DND-41 (cell line): ENCODE data around the gene SMAD1.

Experiments used
- ATAC-seq: fragments of 200-7000 bp; cut with Tn5 transposase; 3 replicates; pipeline ENCODE4 v1.9.1; 2021; ENCODE audit warnings: low read depth; ENCODE audit not compliant: insufficient read depth
- DNase-seq: peaks from one replicate; pipeline ENCODE4 v3.0.0-alpha.2; 2020
- H2AFZ ChIP-seq: 2 replicates; pipeline ENCODE4 v1.6.0; 2012; ENCODE audit warnings: low read depth, low read length
- H3K27ac ChIP-seq: 2 replicates; pipeline ENCODE4 v1.5.1; 2012; ENCODE audit warnings: low read length, inconsistent platforms
- H3K27me3 ChIP-seq: fragments of 200-600 bp; sonication (generic); 2 replicates; pipeline ENCODE4 v1.6.0; 2012; ENCODE audit warnings: low read length, mild to moderate bottlenecking, inconsistent platforms; ENCODE audit not compliant: insufficient read depth, poor library complexity
- H3K36me3 ChIP-seq: 2 replicates; pipeline ENCODE4 v1.5.1; 2012; ENCODE audit warnings: low read length, inconsistent platforms; ENCODE audit not compliant: insufficient read depth
- H3K4me1 ChIP-seq: 2 replicates; pipeline ENCODE4 v1.5.1; 2012; ENCODE audit warnings: mild to moderate bottlenecking, low read length; ENCODE audit not compliant: insufficient read depth
- H3K4me2 ChIP-seq: 2 replicates; pipeline ENCODE4 v1.6.0; 2012; ENCODE audit warnings: mild to moderate bottlenecking, moderate library complexity, low read length, inconsistent platforms; ENCODE audit not compliant: insufficient read depth
- H3K4me3 ChIP-seq, 2 experiments: fragments of 200-600 bp in 1 of 2; shearing (Covaris generic) in 1 of 2; 2 replicates each; pipeline ENCODE4 v1.5.1; 2012 to 2016; ENCODE audit warnings: inconsistent platforms in 2 of 2, low read length in 2 of 2, mild to moderate bottlenecking in 2 of 2, low read depth in 1 of 2, moderate library complexity in 1 of 2
- H3K79me2 ChIP-seq: 2 replicates; pipeline ENCODE4 v1.6.0; 2012; ENCODE audit warnings: low read length, inconsistent platforms; ENCODE audit not compliant: insufficient read depth
- H3K9ac ChIP-seq: 2 replicates; pipeline ENCODE4 v1.6.0; 2012; ENCODE audit warnings: low read depth, mild to moderate bottlenecking, inconsistent platforms, low read length, moderate library complexity
- H3K9me3 ChIP-seq: 2 replicates; pipeline ENCODE4 v1.5.1; 2012; ENCODE audit warnings: low read length, moderate library complexity, mild to moderate bottlenecking, inconsistent platforms; ENCODE audit not compliant: insufficient read depth, severe bottlenecking
- H4K20me1 ChIP-seq: 2 replicates; pipeline ENCODE4 v1.6.0; 2012; ENCODE audit warnings: low read length; ENCODE audit not compliant: insufficient read depth
- EZH2 ChIP-seq: IDR thresholded peaks from 3 replicates; pipeline ENCODE4 v1.6.1; 2012; ENCODE audit warnings: borderline replicate concordance, low read depth, mild to moderate bottlenecking, moderate library complexity, low read length, inconsistent platforms; ENCODE audit not compliant: severe bottlenecking
- TF ChIP-seq, protein P1 (sequence below): IDR thresholded peaks from 2 replicates; pipeline ENCODE4 v1.5.1; 2012; ENCODE audit warnings: borderline replicate concordance, low read length, moderate library complexity, mild to moderate bottlenecking; ENCODE audit not compliant: poor library complexity, severe bottlenecking; ENCODE audit errors: extremely low read depth

SMAD1 gene

DNA sequence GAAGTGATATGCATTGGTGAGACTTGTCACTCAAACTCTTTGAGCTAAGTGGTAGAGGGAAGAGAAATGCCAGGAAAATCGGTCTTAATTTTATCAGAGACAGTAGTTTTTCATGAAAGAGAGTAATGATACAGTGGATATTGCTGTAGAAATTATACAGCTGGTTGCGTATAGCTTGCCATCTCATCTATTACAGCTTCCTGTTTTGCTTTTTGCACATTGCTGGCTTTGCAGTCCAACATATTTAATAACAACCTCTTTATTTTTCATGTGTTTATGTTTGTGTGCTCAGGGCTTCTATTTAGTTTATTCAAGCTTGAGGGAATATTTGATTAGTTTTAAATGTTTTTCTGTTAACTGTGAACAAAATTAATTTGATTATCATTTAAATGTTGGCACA lies 11.5 kb downstream of the SMAD1 start:
- H3K4me1 ChIP-seq: no peaks in the 10 kb centered on the region
- H3K9ac ChIP-seq: no peak overlapping the region
- H3K27ac ChIP-seq: no peak overlapping the region
- no peaks in the 10 kb centered on the region for H3K9me3 ChIP-seq
- ATAC-seq: no peak
- H3K79me2 ChIP-seq: no peaks in the 10 kb centered on the region
- no peak for DNase-seq
- no peak overlapping the region for H2AFZ ChIP-seq
- TF ChIP-seq EZH2: no peak
- TF ChIP-seq, protein P1, sequence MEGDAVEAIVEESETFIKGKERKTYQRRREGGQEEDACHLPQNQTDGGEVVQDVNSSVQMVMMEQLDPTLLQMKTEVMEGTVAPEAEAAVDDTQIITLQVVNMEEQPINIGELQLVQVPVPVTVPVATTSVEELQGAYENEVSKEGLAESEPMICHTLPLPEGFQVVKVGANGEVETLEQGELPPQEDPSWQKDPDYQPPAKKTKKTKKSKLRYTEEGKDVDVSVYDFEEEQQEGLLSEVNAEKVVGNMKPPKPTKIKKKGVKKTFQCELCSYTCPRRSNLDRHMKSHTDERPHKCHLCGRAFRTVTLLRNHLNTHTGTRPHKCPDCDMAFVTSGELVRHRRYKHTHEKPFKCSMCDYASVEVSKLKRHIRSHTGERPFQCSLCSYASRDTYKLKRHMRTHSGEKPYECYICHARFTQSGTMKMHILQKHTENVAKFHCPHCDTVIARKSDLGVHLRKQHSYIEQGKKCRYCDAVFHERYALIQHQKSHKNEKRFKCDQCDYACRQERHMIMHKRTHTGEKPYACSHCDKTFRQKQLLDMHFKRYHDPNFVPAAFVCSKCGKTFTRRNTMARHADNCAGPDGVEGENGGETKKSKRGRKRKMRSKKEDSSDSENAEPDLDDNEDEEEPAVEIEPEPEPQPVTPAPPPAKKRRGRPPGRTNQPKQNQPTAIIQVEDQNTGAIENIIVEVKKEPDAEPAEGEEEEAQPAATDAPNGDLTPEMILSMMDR: no peak
- no peak overlapping the region for H3K4me3 ChIP-seq
- H3K36me3 ChIP-seq: no peaks in the 10 kb centered on the region
- no peak overlapping the region for H3K4me2 ChIP-seq
- no peaks in the 10 kb centered on the region for H3K27me3 ChIP-seq
- H4K20me1 ChIP-seq: no peaks in the 10 kb centered on the region

- Histone ChIP-seq H3K79me2 (no peaks in the 10 kb centered on the region), H3K27ac (no peak overlapping the region), H3K9ac (no peak overlapping the region), H4K20me1 (no peaks in the 10 kb centered on the region), H3K36me3 (no peaks in the 10 kb centered on the region), H2AFZ (no peak overlapping the region), H3K27me3 (no peaks in the 10 kb centered on the region), H3K4me3 (no peak overlapping the region), H3K9me3 (no peaks in the 10 kb centered on the region), H3K4me1 (no peaks in the 10 kb centered on the region), H3K4me2 (no peak overlapping the region)
- ATAC-seq (no peak), DNase-seq (no peak)
- TF ChIP-seq, protein P1: no peak
- no peak for TF ChIP-seq EZH2
These were observed 13.1 kb downstream of the SMAD1 start for GRCh38 chr4:145494666-145495270.

GRCh38 chr4:145496292-145496691 lies 14.6 kb downstream of the SMAD1 start:
- no peak overlapping the region for H2AFZ ChIP-seq
- H3K27me3 ChIP-seq: peaks cover 3% of the 10 kb centered on the region
- no peak for ATAC-seq
- H3K79me2 ChIP-seq: no peaks in the 10 kb centered on the region
- H3K36me3 ChIP-seq: no peaks in the 10 kb centered on the region
- no peak for DNase-seq
- H3K9ac ChIP-seq: no peak overlapping the region
- no peak overlapping the region for H3K4me2 ChIP-seq
- H3K4me3 ChIP-seq: no peak overlapping the region
- TF ChIP-seq, protein P1: no peak
- TF ChIP-seq EZH2: no peak
- H3K9me3 ChIP-seq: no peaks in the 10 kb centered on the region
- H3K27ac ChIP-seq: no peak overlapping the region
- H4K20me1 ChIP-seq: no peaks in the 10 kb centered on the region
- no peaks in the 10 kb centered on the region for H3K4me1 ChIP-seq
